Esophagus (tissue), 2 donors: ENCODE measurements around the gene OMP. TPM values are rescaled to one million over a fixed set of nuclear protein-coding genes. Genes with fewer than 3 reads are reported as not detected.

Experiments
- H3K27ac ChIP-seq, 2 donors: one replicate each; pipeline ENCODE4 v1.5.1; 2013; ENCODE audit warnings: low read depth in 2 of 2, mild to moderate bottlenecking in 2 of 2, inconsistent platforms in 1 of 2, low read length in 1 of 2, moderate library complexity in 1 of 2
- H3K27me3 ChIP-seq, 2 donors: one replicate each; pipeline ENCODE4 v1.6.1; 2013; ENCODE audit warnings: low read length in 2 of 2, control low read depth in 1 of 2, mild to moderate bottlenecking in 1 of 2; ENCODE audit not compliant: insufficient read depth in 2 of 2, control insufficient read depth in 1 of 2
- H3K36me3 ChIP-seq, 2 donors: one replicate each; pipeline ENCODE4 v1.6.1; 2013; ENCODE audit warnings: low read length in 1 of 2; ENCODE audit not compliant: control insufficient read depth in 2 of 2, insufficient read depth in 2 of 2
- H3K4me1 ChIP-seq, 2 donors: one replicate each; pipeline ENCODE4 v1.6.1; 2013; ENCODE audit warnings: low read length in 1 of 2; ENCODE audit not compliant: control insufficient read depth in 2 of 2, insufficient read depth in 2 of 2
- H3K4me3 ChIP-seq, 2 donors: one replicate each; pipeline ENCODE4 v1.5.1; 2013; ENCODE audit warnings: low read length in 2 of 2, mild to moderate bottlenecking in 2 of 2, low read depth in 1 of 2, moderate library complexity in 1 of 2
- H3K9me3 ChIP-seq, 2 donors: one replicate each; pipeline ENCODE4 v1.6.1; 2013; ENCODE audit warnings: mild to moderate bottlenecking in 2 of 2, low read depth in 1 of 2, low read length in 1 of 2, moderate library complexity in 1 of 2; ENCODE audit not compliant: control insufficient read depth in 2 of 2, insufficient read depth in 1 of 2
- WGBS, 2 donors: extraction: QIAGEN DNeasy Blood & Tissue Kit; methylation state at CpG; one replicate each; pipeline ENCODE4 v1.1.7; 2013; 5-methylcytosine and 5-hydroxymethylcytosine counted together
- polyA plus RNA-seq, 2 donors: library from polyadenylated mRNA; stranded (reverse); fragments of 200-250 nt; gene quantifications; one replicate each; pipeline ENCODE4 v1.2.3, GENCODE V29; 2013
- donor health status: healthy with polysubstance abuse.
- donor health status: Bipolar disorder and iron deficiency.

Gene OMP
- polyA plus RNA-seq, 2 donors, result 0.33 to 0.98 TPM

- Histone ChIP-seq H3K4me1 (peaks cover 8 to 34% of the 10 kb centered on the region in 2 donors), H3K36me3 (no peaks in the 10 kb centered on the region)
- WGBS, 2 donors, result 79 to 86% methylated on average over 13 to 15 of the region's 15 CpGs
These were observed 27.9 kb upstream of the OMP start for GRCh38 chr11:77074626-77075221.

GRCh38 chr11:77075425-77075905 is 27.2 kb upstream of the OMP start:
- no peaks in the 10 kb centered on the region for H3K9me3 ChIP-seq
- no peaks in the 10 kb centered on the region for H3K36me3 ChIP-seq
- no peak overlapping the region for H3K4me3 ChIP-seq
- peaks cover 8 to 34% of the 10 kb centered on the region in 2 donors for H3K4me1 ChIP-seq
- peak overlapping the region; percentile 23 to 93 for H3K27ac ChIP-seq
- H3K27me3 ChIP-seq, result no peaks in the 10 kb centered on the region
- WGBS, 2 donors, result 81% methylated on average over 5 of the region's 5 CpGs

More at GRCh38 chr11:77074626-77075221, 27.9 kb upstream of the OMP start:
- H3K27ac ChIP-seq, result peak overlapping the region; percentile 93 to 94
- H3K9me3 ChIP-seq, result no peaks in the 10 kb centered on the region
- H3K4me3 ChIP-seq, result no peak overlapping the region
- H3K27me3 ChIP-seq, result no peaks in the 10 kb centered on the region

GRCh38 chr11:77079666-77080065 is 23.0 kb upstream of the OMP start:
- no peak overlapping the region for H3K27ac ChIP-seq
- WGBS, 2 donors, result 96 to 97% methylated on average over 2 of the region's 2 CpGs
- H3K9me3 ChIP-seq, result no peaks in the 10 kb centered on the region
- H3K36me3 ChIP-seq, result no peaks in the 10 kb centered on the region
- no peaks in the 10 kb centered on the region for H3K27me3 ChIP-seq
- H3K4me1 ChIP-seq, result peaks cover 9 to 19% of the 10 kb centered on the region in 2 donors
- no peak overlapping the region for H3K4me3 ChIP-seq

- H3K36me3 ChIP-seq, result no peaks in the 10 kb centered on the region
These were observed 21.9 kb upstream of the OMP start for GRCh38 chr11:77080643-77081210.

GRCh38 chr11:77081381-77081851 is 21.2 kb upstream of the OMP start:
- 88 to 92% methylated on average over 9 of the region's 9 CpGs for WGBS, 2 donors

More at GRCh38 chr11:77080643-77081210, 21.9 kb upstream of the OMP start:
- peaks cover 9 to 11% of the 10 kb centered on the region in 2 donors for H3K4me1 ChIP-seq
- whole genome bisulfite sequencing, 2 donors, result 92 to 100% methylated on average over 2 of the region's 2 CpGs
- H3K4me3 ChIP-seq, result no peak overlapping the region
- H3K27ac ChIP-seq, result no peak overlapping the region
- no peaks in the 10 kb centered on the region for H3K27me3 ChIP-seq
- no peaks in the 10 kb centered on the region for H3K9me3 ChIP-seq

GRCh38 chr11:77081976-77082836 is 20.4 kb upstream of the OMP start:
- WGBS, 2 donors, result 64 to 71% methylated on average over 11 of the region's 11 CpGs
- Histone ChIP-seq H3K4me1 (peaks cover 14 to 18% of the 10 kb centered on the region in 2 donors), H3K36me3 (peaks cover 0 to 4% of the 10 kb centered on the region in 2 donors), H3K4me3 (no peak overlapping the region), H3K27me3 (no peaks in the 10 kb centered on the region), H3K27ac (peak overlapping the region in 1 of 2 donors; percentile 28), H3K9me3 (no peaks in the 10 kb centered on the region)

More at GRCh38 chr11:77081381-77081851, 21.2 kb upstream of the OMP start:
- H3K27ac ChIP-seq, result no peak overlapping the region
- H3K27me3 ChIP-seq, result no peaks in the 10 kb centered on the region
- H3K9me3 ChIP-seq, result no peaks in the 10 kb centered on the region
- no peak overlapping the region for H3K4me3 ChIP-seq
- H3K4me1 ChIP-seq, result peaks cover 9 to 11% of the 10 kb centered on the region in 2 donors
- H3K36me3 ChIP-seq, result no peaks in the 10 kb centered on the region

- peaks cover 0 to 4% of the 10 kb centered on the region in 2 donors for H3K36me3 ChIP-seq
- WGBS, 2 donors, result 75% methylated on average over 15 of the region's 15 CpGs
- no peaks in the 10 kb centered on the region for H3K27me3 ChIP-seq
- H3K4me1 ChIP-seq, result peaks cover 16 to 23% of the 10 kb centered on the region in 2 donors
- H3K27ac ChIP-seq, result peak overlapping the region; percentile 5 to 61
- H3K4me3 ChIP-seq, result no peak overlapping the region
- H3K9me3 ChIP-seq, result no peaks in the 10 kb centered on the region
These were observed 19.6 kb upstream of the OMP start for GRCh38 chr11:77082838-77083565.

- Histone ChIP-seq H3K36me3 (peaks cover 0 to 4% of the 10 kb centered on the region in 2 donors), H3K9me3 (no peaks in the 10 kb centered on the region), H3K27ac (peak overlapping the region in 1 of 2 donors; percentile 61), H3K27me3 (no peaks in the 10 kb centered on the region), H3K4me1 (peaks cover 16 to 27% of the 10 kb centered on the region in 2 donors), H3K4me3 (no peak overlapping the region)
- 91 to 92% methylated on average over 12 of the region's 12 CpGs for WGBS, 2 donors
These were observed 18.9 kb upstream of the OMP start for GRCh38 chr11:77083566-77084245.
